IPS-20b (cell line): ENCODE measurements around the gene MST1.

Experiments
- H3K27ac ChIP-seq: one replicate; pipeline ENCODE4 v1.5.1; 2013; ENCODE audit warnings: low read length
- H3K27me3 ChIP-seq: 2 replicates; pipeline ENCODE4 v1.6.1; 2013; ENCODE audit warnings: mild to moderate bottlenecking, low read length, inconsistent platforms; ENCODE audit not compliant: insufficient read depth
- H3K36me3 ChIP-seq: 2 replicates; pipeline ENCODE4 v1.6.1; 2013; ENCODE audit warnings: low read depth, mild to moderate bottlenecking, inconsistent platforms, low read length, moderate library complexity; ENCODE audit not compliant: insufficient read depth
- H3K4me1 ChIP-seq: 2 replicates; pipeline ENCODE4 v1.6.1; 2013; ENCODE audit warnings: mild to moderate bottlenecking, control low read depth, inconsistent platforms, low read length, moderate library complexity; ENCODE audit not compliant: insufficient read depth
- H3K4me3 ChIP-seq: 2 replicates; pipeline ENCODE4 v1.5.1; 2013; ENCODE audit warnings: mild to moderate bottlenecking, low read length, inconsistent platforms
- H3K9ac ChIP-seq: 2 replicates; pipeline ENCODE4 v1.6.1; 2013; ENCODE audit warnings: low read depth, mild to moderate bottlenecking, inconsistent platforms, low read length, moderate library complexity
- H3K9me3 ChIP-seq: 2 replicates; pipeline ENCODE4 v1.6.1; 2013; ENCODE audit warnings: mild to moderate bottlenecking, low read depth, low read length, inconsistent platforms; ENCODE audit not compliant: insufficient read depth

The MST1 gene

GRCh38 chr3:49649576-49649975, 39.7 kb downstream of the MST1 start:
- no peaks in the 10 kb centered on the region for H3K9me3 ChIP-seq
- H3K4me1 ChIP-seq: no peaks in the 10 kb centered on the region
- no peaks in the 10 kb centered on the region for H3K36me3 ChIP-seq
- H3K4me3 ChIP-seq: no peak overlapping the region
- no peak overlapping the region for H3K9ac ChIP-seq
- H3K27me3 ChIP-seq: no peaks in the 10 kb centered on the region
- H3K27ac ChIP-seq: no peak overlapping the region

- H3K4me3 ChIP-seq: no peak overlapping the region
- no peak overlapping the region for H3K27ac ChIP-seq
- H3K9ac ChIP-seq: no peak overlapping the region
- no peaks in the 10 kb centered on the region for H3K36me3 ChIP-seq
- H3K4me1 ChIP-seq: no peaks in the 10 kb centered on the region
- H3K27me3 ChIP-seq: no peaks in the 10 kb centered on the region
- H3K9me3 ChIP-seq: no peaks in the 10 kb centered on the region
Measured at GRCh38 chr3:49648354-49649019, 40.8 kb downstream of the MST1 start.

GRCh38 chr3:49647741-49648140, 41.5 kb downstream of the MST1 start:
- Histone ChIP-seq H3K27me3 (no peaks in the 10 kb centered on the region), H3K9ac (no peak overlapping the region), H3K4me3 (no peak overlapping the region), H3K36me3 (no peaks in the 10 kb centered on the region), H3K9me3 (no peaks in the 10 kb centered on the region), H3K4me1 (no peaks in the 10 kb centered on the region), H3K27ac (no peak overlapping the region)

- no peaks in the 10 kb centered on the region for H3K36me3 ChIP-seq
- H3K4me3 ChIP-seq: no peak overlapping the region
- H3K27me3 ChIP-seq: no peaks in the 10 kb centered on the region
- no peak overlapping the region for H3K27ac ChIP-seq
- no peak overlapping the region for H3K9ac ChIP-seq
- H3K9me3 ChIP-seq: no peaks in the 10 kb centered on the region
- no peaks in the 10 kb centered on the region for H3K4me1 ChIP-seq
Measured at GRCh38 chr3:49646236-49646635, 43.0 kb downstream of the MST1 start.

GRCh38 chr3:49644684-49645083, 44.6 kb downstream of the MST1 start:
- H3K4me3 ChIP-seq: no peak overlapping the region
- H3K9ac ChIP-seq: no peak overlapping the region
- no peaks in the 10 kb centered on the region for H3K36me3 ChIP-seq
- no peaks in the 10 kb centered on the region for H3K9me3 ChIP-seq
- H3K27ac ChIP-seq: no peak overlapping the region
- H3K27me3 ChIP-seq: no peaks in the 10 kb centered on the region
- no peaks in the 10 kb centered on the region for H3K4me1 ChIP-seq

- Histone ChIP-seq H3K27ac (no peak overlapping the region), H3K9ac (no peak overlapping the region), H3K36me3 (no peaks in the 10 kb centered on the region), H3K4me3 (no peak overlapping the region), H3K27me3 (no peaks in the 10 kb centered on the region), H3K4me1 (no peaks in the 10 kb centered on the region), H3K9me3 (no peaks in the 10 kb centered on the region)
Measured at GRCh38 chr3:49642708-49643145, 46.5 kb downstream of the MST1 start.

GRCh38 chr3:49641921-49642707, 47.2 kb downstream of the MST1 start:
- Histone ChIP-seq H3K27ac (no peak overlapping the region), H3K4me1 (no peaks in the 10 kb centered on the region), H3K27me3 (no peaks in the 10 kb centered on the region), H3K9ac (no peak overlapping the region), H3K36me3 (no peaks in the 10 kb centered on the region), H3K4me3 (no peak overlapping the region), H3K9me3 (no peaks in the 10 kb centered on the region)

GRCh38 chr3:49641292-49641691, 48.0 kb downstream of the MST1 start:
- H3K27me3 ChIP-seq: no peaks in the 10 kb centered on the region
- no peak overlapping the region for H3K9ac ChIP-seq
- no peaks in the 10 kb centered on the region for H3K36me3 ChIP-seq
- no peaks in the 10 kb centered on the region for H3K4me1 ChIP-seq
- H3K27ac ChIP-seq: no peak overlapping the region
- H3K9me3 ChIP-seq: no peaks in the 10 kb centered on the region
- H3K4me3 ChIP-seq: no peak overlapping the region

- Histone ChIP-seq H3K27me3 (no peaks in the 10 kb centered on the region), H3K9ac (no peak overlapping the region), H3K36me3 (no peaks in the 10 kb centered on the region), H3K4me3 (no peak overlapping the region), H3K27ac (no peak overlapping the region), H3K9me3 (no peaks in the 10 kb centered on the region), H3K4me1 (no peaks in the 10 kb centered on the region)
Measured at GRCh38 chr3:49639551-49639950, 49.7 kb downstream of the MST1 start.

GRCh38 chr3:49638445-49638844, 50.8 kb downstream of the MST1 start:
- Histone ChIP-seq H3K9ac (no peak overlapping the region), H3K27ac (no peak overlapping the region)

GRCh38 chr3:49636883-49637609, 52.2 kb downstream of the MST1 start:
- no peaks in the 10 kb centered on the region for H3K9me3 ChIP-seq
- no peaks in the 10 kb centered on the region for H3K27me3 ChIP-seq
- no peaks in the 10 kb centered on the region for H3K36me3 ChIP-seq
- no peaks in the 10 kb centered on the region for H3K4me1 ChIP-seq
- no peak overlapping the region for H3K9ac ChIP-seq
- no peak overlapping the region for H3K4me3 ChIP-seq
- H3K27ac ChIP-seq: no peak overlapping the region

More at GRCh38 chr3:49638445-49638844, 50.8 kb downstream of the MST1 start:
- H3K36me3 ChIP-seq: no peaks in the 10 kb centered on the region
- no peaks in the 10 kb centered on the region for H3K27me3 ChIP-seq
- H3K9me3 ChIP-seq: no peaks in the 10 kb centered on the region
- H3K4me3 ChIP-seq: no peak overlapping the region
- no peaks in the 10 kb centered on the region for H3K4me1 ChIP-seq
